HG02938 (cell line): ENCODE results near the gene MAST4.
"Not testable (repeated sequence)": the region's sequence is repeated elsewhere in the genome, so short reads cannot be mapped to it uniquely, and the experiment has no call there.

ENCODE experiments used
- ATAC-seq: cut with Tn5 transposase; IDR thresholded peaks from one replicate; pipeline ENCODE4 v1.9.1; 2021; ENCODE audit warnings: mild to moderate bottlenecking, moderate library complexity; ENCODE audit not compliant: unreplicated experiment

Gene MAST4

GRCh38 chr5:67168069-67168468, 571.9 kb downstream of the MAST4 start:
- ATAC-seq = no peak

- ATAC-seq = no peak
Measured at GRCh38 chr5:67170767-67171166, 574.6 kb downstream of the MAST4 start.

GRCh38 chr5:67173351-67173750, 577.2 kb downstream of the MAST4 start:
- not testable (repeated sequence) for ATAC-seq

GRCh38 chr5:67173959-67174358, 577.8 kb downstream of the MAST4 start:
- ATAC-seq = no peak

- no peak for ATAC-seq
Measured at GRCh38 chr5:67176936-67177335, 580.7 kb downstream of the MAST4 start.

GRCh38 chr5:67178085-67178484, 581.9 kb downstream of the MAST4 start:
- no peak for ATAC-seq

GRCh38 chr5:67178966-67179365, 582.8 kb downstream of the MAST4 start:
- no peak for ATAC-seq

GRCh38 chr5:67179697-67180361, 583.6 kb downstream of the MAST4 start:
- no peak for ATAC-seq

GRCh38 chr5:67181648-67182221, 585.5 kb downstream of the MAST4 start:
- ATAC-seq = no peak

- ATAC-seq = no peak
Measured at GRCh38 chr5:67182301-67182790, 586.2 kb downstream of the MAST4 start.

- no peak for ATAC-seq
Measured at GRCh38 chr5:67183859-67184258, 587.7 kb downstream of the MAST4 start.

GRCh38 chr5:67187006-67187715, 591.0 kb downstream of the MAST4 start:
- no peak for ATAC-seq

GRCh38 chr5:67188274-67189078, 592.3 kb downstream of the MAST4 start:
- ATAC-seq = no peak

- ATAC-seq = no peak
Measured at GRCh38 chr5:67189079-67189354, 592.8 kb downstream of the MAST4 start.

GRCh38 chr5:67189931-67190330, 593.7 kb downstream of the MAST4 start:
- no peak for ATAC-seq

GRCh38 chr5:67190410-67190809, 594.2 kb downstream of the MAST4 start:
- ATAC-seq = no peak

GRCh38 chr5:67190861-67191260, 594.7 kb downstream of the MAST4 start:
- ATAC-seq = no peak

GRCh38 chr5:67192719-67193438, 596.7 kb downstream of the MAST4 start:
- no peak for ATAC-seq

GRCh38 chr5:67193439-67193807, 597.2 kb downstream of the MAST4 start:
- ATAC-seq = no peak

GRCh38 chr5:67194166-67194565, 598.0 kb downstream of the MAST4 start:
- ATAC-seq = no peak
